Astrocyte (in vitro differentiated cells and primary cell): Measurements from ENCODE around the gene FBXW7. TPM values are rescaled to one million over a fixed set of nuclear protein-coding genes. Genes with fewer than 3 reads are reported as not detected.

Experiments
- DNase-seq: peaks from one replicate; pipeline ENCODE4 v3.0.0-alpha.2; 2010; ENCODE audit warnings: low read depth
- FAIRE-seq: peaks from 2 replicates; lab custom pipeline; 2011; peaks lifted over from hg19 to GRCh38; lab: Jason Lieb, UNC
- H2AFZ ChIP-seq: 2 replicates; pipeline ENCODE4 v1.6.0; 2012; ENCODE audit warnings: low read depth, low read length, inconsistent platforms
- H3K27ac ChIP-seq: 2 replicates; pipeline ENCODE4 v1.5.1; 2011; ENCODE audit warnings: low read depth, low read length, inconsistent platforms
- H3K27me3 ChIP-seq: 2 replicates; pipeline ENCODE4 v1.6.0; 2011; ENCODE audit warnings: low read length, inconsistent platforms; ENCODE audit not compliant: insufficient read depth
- H3K36me3 ChIP-seq: 2 replicates; pipeline ENCODE4 v1.5.1; 2011; ENCODE audit warnings: low read length, inconsistent platforms; ENCODE audit not compliant: insufficient read depth
- H3K4me1 ChIP-seq: 2 replicates; pipeline ENCODE4 v1.5.1; 2011; ENCODE audit warnings: low read length, inconsistent platforms; ENCODE audit not compliant: insufficient read depth
- H3K4me2 ChIP-seq: 2 replicates; pipeline ENCODE4 v1.6.0; 2012; ENCODE audit warnings: low read length, inconsistent platforms
- H3K4me3 ChIP-seq: 2 replicates; pipeline ENCODE4 v1.5.1; 2011; ENCODE audit warnings: low read depth, mild to moderate bottlenecking, low read length, inconsistent platforms; ENCODE audit not compliant: insufficient read depth
- H3K79me2 ChIP-seq: 2 replicates; pipeline ENCODE4 v1.6.0; 2012; ENCODE audit warnings: mild to moderate bottlenecking, low read length, inconsistent platforms; ENCODE audit not compliant: insufficient read depth
- H3K9ac ChIP-seq: 2 replicates; pipeline ENCODE4 v1.6.0; 2012; ENCODE audit warnings: mild to moderate bottlenecking, low read length, inconsistent platforms
- H3K9me3 ChIP-seq: 2 replicates; pipeline ENCODE4 v1.5.1; 2012; ENCODE audit warnings: low read depth, mild to moderate bottlenecking, low read length, inconsistent platforms; ENCODE audit not compliant: insufficient read depth
- H4K20me1 ChIP-seq: 2 replicates; pipeline ENCODE4 v1.6.0; 2012; ENCODE audit warnings: low read length, inconsistent platforms; ENCODE audit not compliant: insufficient read depth
- H3K27ac Mint-ChIP-seq: one replicate; pipeline ENCODE4 v1.8.0; 2021; ENCODE audit warnings: mild to moderate bottlenecking, mixed read lengths; ENCODE audit not compliant: unreplicated experiment
- H3K27me3 Mint-ChIP-seq: one replicate; pipeline ENCODE4 v1.8.0; 2021; ENCODE audit warnings: low read depth, mixed read lengths; ENCODE audit not compliant: unreplicated experiment
- H3K36me3 Mint-ChIP-seq: one replicate; pipeline ENCODE4 v1.8.0; 2021; ENCODE audit warnings: low read depth, mixed read lengths; ENCODE audit not compliant: unreplicated experiment
- H3K4me1 Mint-ChIP-seq: one replicate; pipeline ENCODE4 v1.8.0; 2021; ENCODE audit warnings: low read depth, mixed read lengths; ENCODE audit not compliant: unreplicated experiment
- H3K4me3 Mint-ChIP-seq: one replicate; pipeline ENCODE4 v1.8.0; 2021; ENCODE audit warnings: mild to moderate bottlenecking, moderate library complexity, mixed read lengths; ENCODE audit not compliant: unreplicated experiment
- H3K9me3 Mint-ChIP-seq: one replicate; pipeline ENCODE4 v1.8.0; 2021; ENCODE audit warnings: mild to moderate bottlenecking, mixed read lengths; ENCODE audit not compliant: unreplicated experiment
- EZH2 ChIP-seq: IDR thresholded peaks from 2 replicates; pipeline ENCODE4 v1.6.1; 2012; ENCODE audit warnings: mild to moderate bottlenecking, low read length, inconsistent platforms; ENCODE audit not compliant: insufficient read depth
- total RNA-seq: library from RNA; stranded (reverse); gene quantifications from 2 replicates; pipeline ENCODE4 v1.2.1, GENCODE V29; 2021
- TF ChIP-seq, protein P1 (sequence below): IDR thresholded peaks from 2 replicates; pipeline ENCODE4 v1.5.1; 2011; ENCODE audit warnings: low read depth, mild to moderate bottlenecking, inconsistent platforms, low read length, moderate library complexity; ENCODE audit not compliant: insufficient read depth

Gene FBXW7
- total RNA-seq, 1 donor from 2014 or later = 34.7 TPM

DNA sequence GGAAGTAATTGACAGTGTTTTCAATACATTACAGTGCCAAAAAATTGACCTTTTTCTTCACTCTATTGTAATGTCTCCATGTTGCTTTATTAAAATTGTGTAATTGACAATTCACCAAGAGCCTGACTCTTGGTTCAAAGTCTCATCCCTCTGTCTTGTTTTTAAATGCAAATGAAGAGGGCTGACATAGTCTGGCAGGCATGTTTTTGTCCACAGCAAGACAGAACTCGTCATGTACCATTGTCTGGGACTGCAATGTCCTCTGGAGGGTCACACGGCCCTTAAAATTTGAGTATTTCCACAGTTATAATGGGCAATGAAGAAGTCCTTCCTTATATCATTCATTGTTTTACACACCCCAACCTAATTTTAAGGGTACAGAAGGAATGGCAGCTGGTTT is 38.0 kb upstream of the FBXW7 start:
- Histone ChIP-seq H3K79me2 (no peaks in the 10 kb centered on the region), H3K27me3 (no peaks in the 10 kb centered on the region), H2AFZ (no peak overlapping the region), H3K36me3 (no peaks in the 10 kb centered on the region), H3K4me2 (no peak overlapping the region), H3K4me1 (no peaks in the 10 kb centered on the region), H3K4me3 (no peak overlapping the region), H4K20me1 (no peaks in the 10 kb centered on the region), H3K9ac (no peak overlapping the region), H3K27ac (no peak overlapping the region), H3K9me3 (no peaks in the 10 kb centered on the region)
- no peak for TF ChIP-seq EZH2
- TF ChIP-seq, protein P1, sequence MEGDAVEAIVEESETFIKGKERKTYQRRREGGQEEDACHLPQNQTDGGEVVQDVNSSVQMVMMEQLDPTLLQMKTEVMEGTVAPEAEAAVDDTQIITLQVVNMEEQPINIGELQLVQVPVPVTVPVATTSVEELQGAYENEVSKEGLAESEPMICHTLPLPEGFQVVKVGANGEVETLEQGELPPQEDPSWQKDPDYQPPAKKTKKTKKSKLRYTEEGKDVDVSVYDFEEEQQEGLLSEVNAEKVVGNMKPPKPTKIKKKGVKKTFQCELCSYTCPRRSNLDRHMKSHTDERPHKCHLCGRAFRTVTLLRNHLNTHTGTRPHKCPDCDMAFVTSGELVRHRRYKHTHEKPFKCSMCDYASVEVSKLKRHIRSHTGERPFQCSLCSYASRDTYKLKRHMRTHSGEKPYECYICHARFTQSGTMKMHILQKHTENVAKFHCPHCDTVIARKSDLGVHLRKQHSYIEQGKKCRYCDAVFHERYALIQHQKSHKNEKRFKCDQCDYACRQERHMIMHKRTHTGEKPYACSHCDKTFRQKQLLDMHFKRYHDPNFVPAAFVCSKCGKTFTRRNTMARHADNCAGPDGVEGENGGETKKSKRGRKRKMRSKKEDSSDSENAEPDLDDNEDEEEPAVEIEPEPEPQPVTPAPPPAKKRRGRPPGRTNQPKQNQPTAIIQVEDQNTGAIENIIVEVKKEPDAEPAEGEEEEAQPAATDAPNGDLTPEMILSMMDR = no peak
- FAIRE-seq = no peak
- no peak for DNase-seq
- Mint-ChIP-seq H3K9me3 (no peaks in the 10 kb centered on the region), H3K4me3 (no peak overlapping the region), H3K27ac (no peak overlapping the region), H3K36me3 (no peaks in the 10 kb centered on the region), H3K27me3 (no peaks in the 10 kb centered on the region), H3K4me1 (peaks cover 9% of the 10 kb centered on the region)

DNA sequence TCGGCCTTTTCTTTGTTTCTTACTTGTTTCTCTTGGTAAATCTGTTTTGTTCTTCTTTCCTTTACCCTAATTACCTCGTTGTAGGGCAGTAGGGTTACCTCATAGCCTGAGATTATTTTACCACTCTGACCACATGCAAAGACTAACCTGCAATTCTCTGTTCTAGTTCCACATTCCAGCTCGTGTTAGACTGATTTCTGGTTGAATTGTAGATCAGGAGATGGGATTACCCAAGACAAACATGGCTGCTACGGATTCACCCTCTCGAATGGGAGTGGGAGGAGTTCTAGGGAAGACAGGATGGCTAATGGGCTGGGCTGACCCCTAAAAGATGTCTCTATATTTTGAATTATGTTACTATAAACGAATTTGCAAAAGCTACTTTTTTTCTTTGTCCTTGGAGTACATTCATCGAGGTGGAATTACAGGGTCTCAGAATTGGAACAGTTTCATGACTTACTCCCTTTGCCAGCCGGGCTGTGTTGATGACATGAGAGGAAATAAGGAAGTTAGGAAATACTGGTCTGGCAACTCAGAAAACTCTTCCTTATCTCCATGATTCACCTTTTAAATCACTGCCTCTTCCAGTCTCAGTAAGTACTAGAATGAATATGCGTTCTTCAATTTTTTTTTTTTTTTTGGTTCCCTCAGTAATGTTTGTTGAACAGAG is 36.7 kb upstream of the FBXW7 start:
- Mint-ChIP-seq H3K27me3 (no peaks in the 10 kb centered on the region), H3K4me1 (peaks cover 2% of the 10 kb centered on the region), H3K36me3 (no peaks in the 10 kb centered on the region), H3K27ac (no peak overlapping the region), H3K9me3 (no peaks in the 10 kb centered on the region), H3K4me3 (no peak overlapping the region)
- no peak overlapping the region for H3K27ac ChIP-seq
- no peaks in the 10 kb centered on the region for H3K27me3 ChIP-seq
- TF ChIP-seq, protein P1 = no peak
- TF ChIP-seq EZH2 = no peak
- DNase-seq (peak; percentile 68), FAIRE-seq (no peak)
- no peaks in the 10 kb centered on the region for H4K20me1 ChIP-seq
- no peaks in the 10 kb centered on the region for H3K4me1 ChIP-seq
- H3K9ac ChIP-seq = no peak overlapping the region
- no peaks in the 10 kb centered on the region for H3K36me3 ChIP-seq
- no peak overlapping the region for H3K4me3 ChIP-seq
- no peaks in the 10 kb centered on the region for H3K9me3 ChIP-seq
- peak overlapping the region; percentile 51 for H2AFZ ChIP-seq
- no peaks in the 10 kb centered on the region for H3K79me2 ChIP-seq
- no peak overlapping the region for H3K4me2 ChIP-seq

DNA sequence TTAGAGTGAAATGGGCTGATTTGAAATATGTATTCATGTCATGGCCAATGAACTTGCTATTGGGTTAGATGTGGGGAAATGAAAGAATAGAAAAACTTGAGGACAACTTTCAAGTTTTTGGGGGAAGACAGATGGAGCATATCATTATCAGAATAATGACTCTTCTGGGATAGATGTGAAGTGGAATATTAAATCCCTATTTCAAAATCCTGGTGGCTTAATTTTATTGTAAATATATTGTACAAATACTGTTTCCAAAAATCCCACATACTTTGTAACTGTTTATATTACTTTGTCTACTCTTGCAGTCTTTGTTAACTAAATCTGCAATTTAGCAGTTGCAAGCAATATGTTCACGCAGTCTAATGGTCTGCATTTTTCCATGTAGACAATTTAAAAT is 35.9 kb upstream of the FBXW7 start:
- no peak for FAIRE-seq

More for the DNA sequence above, 35.9 kb upstream of the FBXW7 start:
- Histone ChIP-seq H3K4me3 (no peak overlapping the region), H3K9ac (no peak overlapping the region), H3K9me3 (no peaks in the 10 kb centered on the region), H3K79me2 (no peaks in the 10 kb centered on the region), H3K4me1 (no peaks in the 10 kb centered on the region), H3K36me3 (no peaks in the 10 kb centered on the region), H3K4me2 (no peak overlapping the region), H3K27ac (no peak overlapping the region), H3K27me3 (no peaks in the 10 kb centered on the region), H2AFZ (no peak overlapping the region), H4K20me1 (no peaks in the 10 kb centered on the region)
- Mint-ChIP-seq H3K27ac (no peak overlapping the region), H3K36me3 (no peaks in the 10 kb centered on the region), H3K9me3 (no peaks in the 10 kb centered on the region), H3K27me3 (no peaks in the 10 kb centered on the region), H3K4me1 (peaks cover 1% of the 10 kb centered on the region), H3K4me3 (no peak overlapping the region)
- TF ChIP-seq EZH2 = no peak
- TF ChIP-seq, protein P1 = no peak
- no peak for DNase-seq
